ENCODE results near the gene CPSF4.

DNA sequence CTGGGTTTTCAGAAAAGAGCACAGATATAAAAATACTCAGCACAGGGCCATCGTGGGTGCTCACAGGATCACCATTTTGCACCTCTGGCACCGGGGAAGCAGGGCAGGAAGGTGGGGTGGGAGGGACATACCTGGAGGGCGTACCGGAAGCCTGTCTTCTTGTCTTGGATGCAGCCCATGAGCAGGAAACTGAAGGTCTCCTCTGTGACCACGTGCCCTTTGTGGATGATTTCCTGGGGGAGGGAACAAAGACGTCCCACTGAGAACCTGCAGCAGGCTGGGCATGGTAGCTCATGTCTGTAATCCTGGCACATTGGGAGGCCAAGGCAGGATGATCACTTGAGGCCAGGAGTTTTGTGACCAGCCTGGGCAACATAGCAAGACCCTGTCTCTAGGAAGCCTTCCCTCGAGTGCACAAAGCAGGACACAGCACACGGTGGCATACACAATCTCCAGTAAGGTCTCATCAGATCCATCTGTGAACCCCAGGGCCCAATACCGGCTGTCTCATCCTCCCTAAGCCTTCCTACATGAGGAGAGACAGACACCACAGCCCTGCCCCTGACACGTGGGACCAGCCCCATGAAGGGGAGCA is 9.7 kb upstream of the CPSF4 start:
- TF ChIP-seq, protein P1, sequence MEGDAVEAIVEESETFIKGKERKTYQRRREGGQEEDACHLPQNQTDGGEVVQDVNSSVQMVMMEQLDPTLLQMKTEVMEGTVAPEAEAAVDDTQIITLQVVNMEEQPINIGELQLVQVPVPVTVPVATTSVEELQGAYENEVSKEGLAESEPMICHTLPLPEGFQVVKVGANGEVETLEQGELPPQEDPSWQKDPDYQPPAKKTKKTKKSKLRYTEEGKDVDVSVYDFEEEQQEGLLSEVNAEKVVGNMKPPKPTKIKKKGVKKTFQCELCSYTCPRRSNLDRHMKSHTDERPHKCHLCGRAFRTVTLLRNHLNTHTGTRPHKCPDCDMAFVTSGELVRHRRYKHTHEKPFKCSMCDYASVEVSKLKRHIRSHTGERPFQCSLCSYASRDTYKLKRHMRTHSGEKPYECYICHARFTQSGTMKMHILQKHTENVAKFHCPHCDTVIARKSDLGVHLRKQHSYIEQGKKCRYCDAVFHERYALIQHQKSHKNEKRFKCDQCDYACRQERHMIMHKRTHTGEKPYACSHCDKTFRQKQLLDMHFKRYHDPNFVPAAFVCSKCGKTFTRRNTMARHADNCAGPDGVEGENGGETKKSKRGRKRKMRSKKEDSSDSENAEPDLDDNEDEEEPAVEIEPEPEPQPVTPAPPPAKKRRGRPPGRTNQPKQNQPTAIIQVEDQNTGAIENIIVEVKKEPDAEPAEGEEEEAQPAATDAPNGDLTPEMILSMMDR (IDR thresholded peaks at IDR 0.05) = no peak
- no peak for TF ChIP-seq POLR2A (IDR thresholded peaks at IDR 0.05)
